SK-N-SH treated with all-trans-retinoic acid at 6 μM for 48 hours (cell line): ENCODE data around the gene WDR90.

Experiments used
- ATAC-seq: fragments of 200-7000 bp; cut with Tn5 transposase; 3 replicates; pipeline ENCODE4 v1.9.1; 2020; ENCODE audit warnings: mild to moderate bottlenecking, moderate library complexity
- ARNTL ChIP-seq: fragments of 450-650 bp; formaldehyde crosslinking; IDR thresholded peaks from 2 replicates; pipeline ENCODE4 v1.5.0; 2020; ENCODE audit warnings: low read depth, mild to moderate bottlenecking, moderate library complexity, borderline replicate concordance
- BACH2 ChIP-seq: fragments of 250-450 bp; sonication (Bioruptor Pico); IDR thresholded peaks from 2 replicates; pipeline ENCODE4 v1.9.0; 2021; ENCODE audit warnings: mild to moderate bottlenecking, borderline replicate concordance
- CSDC2 ChIP-seq: fragments of 250-450 bp; sonication (Bioruptor Pico); IDR thresholded peaks from 2 replicates; pipeline ENCODE4 v1.5.0; 2020; ENCODE audit warnings: mild to moderate bottlenecking, moderate library complexity
- ESRRG ChIP-seq: fragments of 250-450 bp; sonication (Bioruptor Pico); IDR thresholded peaks from 2 replicates; pipeline ENCODE4 v1.6.1; 2021; ENCODE audit warnings: mild to moderate bottlenecking
- GLIS3 ChIP-seq: fragments of 250-450 bp; sonication (Bioruptor Pico); IDR thresholded peaks from 2 replicates; pipeline ENCODE4 v1.5.0; 2020; ENCODE audit warnings: mild to moderate bottlenecking, moderate library complexity
- ISL1 ChIP-seq: fragments of 250-450 bp; sonication (Bioruptor Pico); IDR thresholded peaks from 2 replicates; pipeline ENCODE4 v2.1.2; 2022; ENCODE audit warnings: mild to moderate bottlenecking, moderate library complexity
- OSR1 ChIP-seq: fragments of 250-450 bp; sonication (Bioruptor Pico); IDR thresholded peaks from 2 replicates; pipeline ENCODE4 v1.8.0; 2022; ENCODE audit warnings: moderate library complexity, mild to moderate bottlenecking, inconsistent platforms
- PPARA ChIP-seq: fragments of 250-450 bp; sonication (Bioruptor Pico); IDR thresholded peaks from 2 replicates; pipeline ENCODE4 v1.5.0; 2020; ENCODE audit warnings: mild to moderate bottlenecking, borderline replicate concordance
- RARB ChIP-seq: fragments of 250-450 bp; sonication (Bioruptor Pico); IDR thresholded peaks from 2 replicates; pipeline ENCODE4 v1.8.0; 2021; ENCODE audit warnings: mild to moderate bottlenecking, moderate library complexity
- SNAI2 ChIP-seq: fragments of 250-450 bp; sonication (Bioruptor Pico); IDR thresholded peaks from 2 replicates; pipeline ENCODE4 v1.5.0; 2020; ENCODE audit warnings: mild to moderate bottlenecking, moderate library complexity
- TOX ChIP-seq: fragments of 250-450 bp; sonication (Bioruptor Pico); IDR thresholded peaks from 2 replicates; pipeline ENCODE4 v1.8.0; 2021; ENCODE audit warnings: mild to moderate bottlenecking, moderate library complexity, borderline replicate concordance
- ZC3H10 ChIP-seq: fragments of 250-450 bp; sonication (Bioruptor Pico); IDR thresholded peaks from 2 replicates; pipeline ENCODE4 v1.5.1; 2021; ENCODE audit warnings: mild to moderate bottlenecking, moderate library complexity
- ZFP3 ChIP-seq: fragments of 250-450 bp; sonication (Bioruptor Pico); IDR thresholded peaks from 2 replicates; pipeline ENCODE4 v1.5.0; 2020; ENCODE audit warnings: mild to moderate bottlenecking, moderate library complexity
- ZFP30 ChIP-seq: fragments of 450-650 bp; formaldehyde crosslinking; IDR thresholded peaks from 2 replicates; pipeline ENCODE4 v1.5.0; 2022; ENCODE audit warnings: mild to moderate bottlenecking, moderate library complexity
- ZNF565 ChIP-seq: fragments of 450-650 bp; formaldehyde crosslinking; conservative IDR thresholded peaks from 2 replicates; pipeline ENCODE4 v1.5.0; 2020; ENCODE audit warnings: low read depth, mild to moderate bottlenecking, moderate library complexity
- ZNF70 ChIP-seq: fragments of 450-650 bp; formaldehyde crosslinking; IDR thresholded peaks from 2 replicates; pipeline ENCODE4 v1.5.0; 2020; ENCODE audit warnings: mild to moderate bottlenecking, moderate library complexity
- ZNF8 ChIP-seq: fragments of 450-650 bp; formaldehyde crosslinking; IDR thresholded peaks from 2 replicates; pipeline ENCODE4 v1.5.0; 2020; ENCODE audit warnings: mild to moderate bottlenecking, moderate library complexity
- TF ChIP-seq, protein P1 (sequence below): fragments of 250-450 bp; sonication (Bioruptor Pico); IDR thresholded peaks from 2 replicates; pipeline ENCODE4 v1.5.0; 2020; ENCODE audit warnings: mild to moderate bottlenecking, moderate library complexity
- TF ChIP-seq, protein P2 (sequence below): fragments of 250-450 bp; sonication (Bioruptor Pico); IDR thresholded peaks from 2 replicates; pipeline ENCODE4 v1.5.1; 2021; ENCODE audit warnings: mild to moderate bottlenecking, moderate library complexity
- TF ChIP-seq, protein P3 (sequence below): fragments of 250-450 bp; sonication (Bioruptor Pico); IDR thresholded peaks from 2 replicates; pipeline ENCODE4 v1.8.0; 2021; ENCODE audit warnings: low read depth, mild to moderate bottlenecking, moderate library complexity, borderline replicate concordance

Gene WDR90

DNA sequence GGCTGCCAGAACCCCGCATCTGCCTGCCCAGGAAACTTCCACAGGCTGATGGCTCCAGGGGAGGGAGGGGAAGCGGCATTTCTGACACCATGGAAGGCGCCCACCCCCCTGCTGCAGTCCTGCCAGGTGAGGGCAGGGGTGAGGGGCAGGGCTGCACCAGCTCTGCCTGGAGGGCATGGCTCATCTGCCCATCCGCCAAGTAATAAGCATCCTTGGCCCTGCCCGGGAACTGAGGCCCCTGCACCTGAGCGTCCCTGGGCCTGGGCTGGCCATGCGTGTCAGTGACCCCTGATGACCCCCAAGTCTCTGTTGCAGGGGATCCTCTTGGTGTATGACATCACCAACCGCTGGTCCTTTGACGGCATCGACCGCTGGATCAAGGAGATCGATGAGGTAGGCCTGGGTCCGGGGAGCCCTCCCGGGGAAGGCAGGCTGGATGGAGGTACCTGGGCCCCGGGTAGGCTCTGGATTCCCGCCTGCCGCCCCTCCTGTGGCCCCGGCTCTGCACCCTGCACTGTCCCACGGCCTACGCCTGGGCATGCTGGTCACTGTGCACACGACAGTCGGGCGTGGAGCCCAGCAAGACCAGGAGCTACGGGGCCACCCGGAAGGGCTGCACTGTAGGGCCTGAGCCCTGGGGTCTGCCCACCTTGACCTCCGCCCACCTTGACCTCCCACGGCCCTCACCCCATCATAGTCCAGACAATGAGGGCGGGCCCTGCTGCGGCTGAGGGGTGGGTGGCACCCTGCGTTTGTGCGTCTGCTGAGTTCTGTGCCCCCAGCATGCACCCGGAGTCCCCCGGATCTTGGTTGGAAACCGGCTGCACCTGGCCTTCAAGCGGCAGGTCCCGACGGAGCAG, 23.8 kb upstream of the WDR90 start:
- ATAC-seq: no peak

DNA sequence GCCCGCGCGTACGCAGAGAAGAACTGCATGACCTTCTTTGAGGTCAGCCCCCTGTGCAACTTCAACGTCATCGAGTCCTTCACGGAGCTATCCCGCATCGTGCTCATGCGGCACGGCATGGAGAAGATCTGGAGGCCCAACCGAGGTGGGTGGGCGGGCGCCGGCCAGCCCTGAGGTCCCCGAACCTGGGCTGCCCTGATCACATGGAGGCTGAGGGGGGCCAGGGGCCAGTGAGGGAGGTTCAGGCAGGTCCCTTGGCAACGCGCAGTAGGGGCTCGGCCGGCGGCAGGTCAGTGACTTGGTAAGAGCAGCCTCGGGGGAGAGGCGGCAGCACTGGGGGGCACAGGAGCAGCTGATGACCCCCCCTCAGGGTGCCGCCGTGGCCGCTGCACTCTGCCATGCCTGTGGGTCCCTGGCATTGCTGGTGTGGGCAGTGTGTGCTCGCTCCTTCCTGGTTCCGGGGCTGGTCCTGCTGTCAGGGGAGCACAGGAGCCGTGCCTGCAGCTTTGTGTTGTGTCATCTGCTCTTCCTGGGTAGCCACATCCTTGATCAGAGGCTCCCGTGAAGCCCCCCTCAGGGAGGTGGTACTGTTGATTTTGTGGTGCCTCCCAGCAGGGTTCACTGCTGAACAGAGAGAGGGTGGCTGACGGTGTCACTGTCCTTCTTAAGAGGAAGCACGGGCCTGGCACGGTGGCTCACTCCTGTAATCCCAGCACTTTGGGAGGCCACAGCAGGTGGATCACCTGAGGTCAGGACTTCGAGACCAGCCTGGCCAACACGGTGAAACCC, 23.0 kb upstream of the WDR90 start:
- ATAC-seq: no peak
- TF ChIP-seq, protein P1, sequence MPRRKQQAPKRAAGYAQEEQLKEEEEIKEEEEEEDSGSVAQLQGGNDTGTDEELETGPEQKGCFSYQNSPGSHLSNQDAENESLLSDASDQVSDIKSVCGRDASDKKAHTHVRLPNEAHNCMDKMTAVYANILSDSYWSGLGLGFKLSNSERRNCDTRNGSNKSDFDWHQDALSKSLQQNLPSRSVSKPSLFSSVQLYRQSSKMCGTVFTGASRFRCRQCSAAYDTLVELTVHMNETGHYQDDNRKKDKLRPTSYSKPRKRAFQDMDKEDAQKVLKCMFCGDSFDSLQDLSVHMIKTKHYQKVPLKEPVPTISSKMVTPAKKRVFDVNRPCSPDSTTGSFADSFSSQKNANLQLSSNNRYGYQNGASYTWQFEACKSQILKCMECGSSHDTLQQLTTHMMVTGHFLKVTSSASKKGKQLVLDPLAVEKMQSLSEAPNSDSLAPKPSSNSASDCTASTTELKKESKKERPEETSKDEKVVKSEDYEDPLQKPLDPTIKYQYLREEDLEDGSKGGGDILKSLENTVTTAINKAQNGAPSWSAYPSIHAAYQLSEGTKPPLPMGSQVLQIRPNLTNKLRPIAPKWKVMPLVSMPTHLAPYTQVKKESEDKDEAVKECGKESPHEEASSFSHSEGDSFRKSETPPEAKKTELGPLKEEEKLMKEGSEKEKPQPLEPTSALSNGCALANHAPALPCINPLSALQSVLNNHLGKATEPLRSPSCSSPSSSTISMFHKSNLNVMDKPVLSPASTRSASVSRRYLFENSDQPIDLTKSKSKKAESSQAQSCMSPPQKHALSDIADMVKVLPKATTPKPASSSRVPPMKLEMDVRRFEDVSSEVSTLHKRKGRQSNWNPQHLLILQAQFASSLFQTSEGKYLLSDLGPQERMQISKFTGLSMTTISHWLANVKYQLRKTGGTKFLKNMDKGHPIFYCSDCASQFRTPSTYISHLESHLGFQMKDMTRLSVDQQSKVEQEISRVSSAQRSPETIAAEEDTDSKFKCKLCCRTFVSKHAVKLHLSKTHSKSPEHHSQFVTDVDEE (CRISPR knock-in tag): no peak
- TF ChIP-seq SNAI2 (CRISPR knock-in tag): no peak

More for the DNA sequence above, 23.8 kb upstream of the WDR90 start:
- TF ChIP-seq ISL1 (no peak), ZFP30 (CRISPR knock-in tag) (no peak), GLIS3 (CRISPR knock-in tag) (no peak), ZFP3 (CRISPR knock-in tag) (no peak), ARNTL (CRISPR knock-in tag) (no peak), ESRRG (CRISPR knock-in tag) (no peak), ZNF565 (CRISPR knock-in tag) (no peak), BACH2 (no peak), ZNF70 (CRISPR knock-in tag) (no peak), RARB (CRISPR knock-in tag) (no peak), OSR1 (CRISPR knock-in tag) (no peak), ZC3H10 (CRISPR knock-in tag) (no peak), SNAI2 (CRISPR knock-in tag) (no peak), TOX (CRISPR knock-in tag) (no peak)
- TF ChIP-seq, protein P2, sequence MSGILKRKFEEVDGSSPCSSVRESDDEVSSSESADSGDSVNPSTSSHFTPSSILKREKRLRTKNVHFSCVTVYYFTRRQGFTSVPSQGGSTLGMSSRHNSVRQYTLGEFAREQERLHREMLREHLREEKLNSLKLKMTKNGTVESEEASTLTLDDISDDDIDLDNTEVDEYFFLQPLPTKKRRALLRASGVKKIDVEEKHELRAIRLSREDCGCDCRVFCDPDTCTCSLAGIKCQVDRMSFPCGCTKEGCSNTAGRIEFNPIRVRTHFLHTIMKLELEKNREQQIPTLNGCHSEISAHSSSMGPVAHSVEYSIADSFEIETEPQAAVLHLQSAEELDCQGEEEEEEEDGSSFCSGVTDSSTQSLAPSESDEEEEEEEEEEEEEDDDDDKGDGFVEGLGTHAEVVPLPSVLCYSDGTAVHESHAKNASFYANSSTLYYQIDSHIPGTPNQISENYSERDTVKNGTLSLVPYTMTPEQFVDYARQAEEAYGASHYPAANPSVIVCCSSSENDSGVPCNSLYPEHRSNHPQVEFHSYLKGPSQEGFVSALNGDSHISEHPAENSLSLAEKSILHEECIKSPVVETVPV: no peak
- TF ChIP-seq, protein P3, sequence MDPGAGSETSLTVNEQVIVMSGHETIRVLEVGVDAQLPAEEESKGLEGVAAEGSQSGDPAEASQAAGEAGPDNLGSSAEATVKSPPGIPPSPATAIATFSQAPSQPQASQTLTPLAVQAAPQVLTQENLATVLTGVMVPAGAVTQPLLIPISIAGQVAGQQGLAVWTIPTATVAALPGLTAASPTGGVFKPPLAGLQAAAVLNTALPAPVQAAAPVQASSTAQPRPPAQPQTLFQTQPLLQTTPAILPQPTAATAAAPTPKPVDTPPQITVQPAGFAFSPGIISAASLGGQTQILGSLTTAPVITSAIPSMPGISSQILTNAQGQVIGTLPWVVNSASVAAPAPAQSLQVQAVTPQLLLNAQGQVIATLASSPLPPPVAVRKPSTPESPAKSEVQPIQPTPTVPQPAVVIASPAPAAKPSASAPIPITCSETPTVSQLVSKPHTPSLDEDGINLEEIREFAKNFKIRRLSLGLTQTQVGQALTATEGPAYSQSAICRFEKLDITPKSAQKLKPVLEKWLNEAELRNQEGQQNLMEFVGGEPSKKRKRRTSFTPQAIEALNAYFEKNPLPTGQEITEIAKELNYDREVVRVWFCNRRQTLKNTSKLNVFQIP (CRISPR knock-in tag): no peak

DNA sequence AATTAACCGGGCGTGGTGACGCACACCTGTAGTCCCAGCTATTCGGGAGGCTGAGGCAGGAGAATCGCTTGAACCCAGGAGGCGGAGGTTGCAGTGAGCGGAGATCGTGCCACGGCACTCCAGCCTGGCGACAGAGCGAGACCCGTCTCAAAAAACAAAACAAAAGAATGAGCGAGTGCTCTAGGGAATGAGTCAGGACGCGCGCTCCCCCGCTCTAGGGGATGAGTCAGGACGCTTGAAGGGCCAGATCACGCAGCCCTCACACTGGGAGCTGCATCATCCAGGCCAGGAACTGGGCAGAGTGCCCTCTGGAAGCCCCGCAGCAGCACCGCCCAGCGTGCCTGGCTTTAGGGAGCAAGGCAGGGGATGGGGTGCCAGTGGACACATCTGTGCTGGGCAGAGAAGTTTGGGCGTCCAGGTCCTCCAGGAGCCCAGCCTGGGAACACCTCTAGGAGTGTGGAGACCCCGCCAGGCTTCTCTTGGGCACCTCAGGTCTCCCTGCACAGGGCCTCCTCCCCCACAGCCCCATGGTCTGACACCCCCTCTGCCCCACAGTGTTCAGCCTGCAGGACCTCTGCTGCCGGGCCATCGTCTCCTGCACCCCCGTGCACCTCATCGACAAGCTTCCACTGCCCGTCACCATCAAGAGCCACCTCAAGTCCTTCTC, 22.2 kb upstream of the WDR90 start:
- peak; percentile 91 for ATAC-seq

More for the DNA sequence above, 22.2 kb upstream of the WDR90 start:
- TF ChIP-seq CSDC2 (CRISPR knock-in tag): no peak
- no peak for TF ChIP-seq ISL1
- TF ChIP-seq BACH2: no peak
- no peak for TF ChIP-seq RARB (CRISPR knock-in tag)
- TF ChIP-seq PPARA (CRISPR knock-in tag): no peak
- no peak for TF ChIP-seq ZNF8 (CRISPR knock-in tag)
- no peak for TF ChIP-seq ZNF565 (CRISPR knock-in tag)
- TF ChIP-seq, protein P2: no peak
- no peak for TF ChIP-seq GLIS3 (CRISPR knock-in tag)
- TF ChIP-seq, all 23 proteins: peak for 0
